Activated CD8-positive, alpha-beta memory T cell treated with anti-CD3 and anti-CD28 coated beads for 36 hours (primary cell): ENCODE results near the gene HPS3. TPM values are rescaled to one million over a fixed set of nuclear protein-coding genes. Genes with fewer than 3 reads are reported as not detected.
"Not testable (repeated sequence)": the region's sequence is repeated elsewhere in the genome, so short reads cannot be mapped to it uniquely, and the experiment has no call there.

Experiments used
- CTCF ChIA-PET: fragments of 350-600 bp; sonication (Branson Sonifier 250); formaldehyde crosslinking; loops from one replicate; lab custom pipeline; 2021; ENCODE audit warnings: antibody characterized with exemption; lab: Charles Lee
- POLR2A ChIA-PET: fragments of 350-600 bp; sonication (Branson Sonifier 250); formaldehyde crosslinking; loops from one replicate; lab custom pipeline; 2021; ENCODE audit warnings: antibody characterized with exemption; lab: Charles Lee
- total RNA-seq, 2 experiments: library from RNA; stranded (reverse); gene quantifications; one replicate each; pipeline ENCODE4 v1.2.3, GENCODE V29; 2021

The HPS3 gene, protein sequence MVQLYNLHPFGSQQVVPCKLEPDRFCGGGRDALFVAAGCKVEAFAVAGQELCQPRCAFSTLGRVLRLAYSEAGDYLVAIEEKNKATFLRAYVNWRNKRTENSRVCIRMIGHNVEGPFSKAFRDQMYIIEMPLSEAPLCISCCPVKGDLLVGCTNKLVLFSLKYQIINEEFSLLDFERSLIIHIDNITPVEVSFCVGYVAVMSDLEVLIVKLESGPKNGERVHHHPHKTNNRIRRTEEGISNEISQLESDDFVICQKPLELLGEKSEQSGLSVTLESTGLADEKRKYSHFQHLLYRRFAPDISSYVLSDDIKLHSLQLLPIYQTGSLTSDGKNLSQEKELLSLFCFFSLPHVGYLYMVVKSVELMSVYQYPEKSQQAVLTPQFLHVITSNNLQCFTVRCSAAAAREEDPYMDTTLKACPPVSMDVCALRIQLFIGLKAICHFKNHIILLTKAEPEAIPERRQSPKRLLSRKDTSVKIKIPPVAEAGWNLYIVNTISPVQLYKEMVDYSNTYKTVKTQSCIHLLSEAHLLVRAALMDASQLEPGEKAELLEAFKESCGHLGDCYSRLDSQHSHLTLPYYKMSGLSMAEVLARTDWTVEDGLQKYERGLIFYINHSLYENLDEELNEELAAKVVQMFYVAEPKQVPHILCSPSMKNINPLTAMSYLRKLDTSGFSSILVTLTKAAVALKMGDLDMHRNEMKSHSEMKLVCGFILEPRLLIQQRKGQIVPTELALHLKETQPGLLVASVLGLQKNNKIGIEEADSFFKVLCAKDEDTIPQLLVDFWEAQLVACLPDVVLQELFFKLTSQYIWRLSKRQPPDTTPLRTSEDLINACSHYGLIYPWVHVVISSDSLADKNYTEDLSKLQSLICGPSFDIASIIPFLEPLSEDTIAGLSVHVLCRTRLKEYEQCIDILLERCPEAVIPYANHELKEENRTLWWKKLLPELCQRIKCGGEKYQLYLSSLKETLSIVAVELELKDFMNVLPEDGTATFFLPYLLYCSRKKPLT
- 10 to 100 TPM; 17.9 to 19.1 TPM for total RNA-seq

GRCh38 chr3:149129326-149130205, at the start of gene HPS3:
Gene HPS3 (plus strand): TSS chr3:149129638. CDS start chr3:149129724, 86 bp downstream.
- ChIA-PET POLR2A (interaction anchor here (0.5 to 1.3 kb wide), 6 partner anchors 9 to 139 kb away, joined by 3 to 7 read pairs (median 4); no protein-coding TSS in a partner anchor), CTCF (interaction anchor here (0.6 to 2.4 kb wide), 5 partner anchors 10 to 174 kb away, joined by 3 to 11 read pairs (median 5); no protein-coding TSS in a partner anchor)

DNA sequence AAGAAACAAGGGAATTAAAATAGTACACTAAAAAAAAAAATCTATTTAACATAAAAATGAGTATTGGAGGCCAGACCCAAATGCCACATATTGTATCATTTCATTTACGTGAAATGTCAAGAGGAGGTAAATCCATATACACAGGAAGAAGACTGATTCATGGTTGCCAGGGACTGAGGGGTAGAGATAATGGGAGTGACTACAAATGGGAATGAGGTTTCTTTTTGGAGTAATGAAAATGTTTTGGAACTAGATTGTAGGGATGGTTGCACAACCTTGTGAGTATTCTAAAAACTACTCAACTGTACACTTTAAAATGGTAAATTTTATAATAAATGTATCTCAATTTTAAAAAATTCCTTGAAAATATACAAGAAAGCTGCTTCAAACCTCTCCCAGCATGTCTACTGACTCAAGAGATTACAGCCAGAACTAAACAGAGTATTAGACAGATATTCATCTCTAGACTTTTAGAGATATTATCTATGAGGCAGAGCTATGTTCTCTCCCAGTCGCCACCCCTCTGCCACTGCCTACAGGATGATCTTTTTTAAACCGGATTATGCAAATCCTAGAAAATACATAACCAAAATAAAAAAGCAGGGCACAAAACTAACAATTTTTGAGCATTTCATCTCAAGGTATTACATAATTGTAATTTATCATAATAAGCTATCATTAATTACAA, 49.3 kb upstream of the HPS3 start:
- CTCF ChIA-PET = no interaction called here

DNA sequence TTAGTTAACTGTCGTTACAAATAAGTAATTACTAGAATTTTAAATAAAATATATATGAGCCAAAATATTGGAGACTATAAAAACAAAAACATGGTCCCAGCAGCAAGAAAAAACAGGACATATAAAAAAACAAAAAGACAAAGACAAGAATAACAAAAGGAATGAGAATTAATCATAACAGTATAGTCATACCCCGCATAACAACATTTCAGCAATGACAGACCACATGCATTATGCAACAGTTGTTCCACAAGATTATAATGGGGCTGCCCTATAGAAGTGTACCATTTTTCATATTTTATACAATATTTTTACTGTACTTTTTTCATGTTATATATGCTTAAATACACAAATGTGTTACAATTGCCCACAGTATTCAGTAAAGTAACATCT, 48.7 kb upstream of the HPS3 start:
- CTCF ChIA-PET = no interaction called here
- POLR2A ChIA-PET = no interaction called here

More for the DNA sequence above, 49.3 kb upstream of the HPS3 start:
- POLR2A ChIA-PET = no interaction called here

DNA sequence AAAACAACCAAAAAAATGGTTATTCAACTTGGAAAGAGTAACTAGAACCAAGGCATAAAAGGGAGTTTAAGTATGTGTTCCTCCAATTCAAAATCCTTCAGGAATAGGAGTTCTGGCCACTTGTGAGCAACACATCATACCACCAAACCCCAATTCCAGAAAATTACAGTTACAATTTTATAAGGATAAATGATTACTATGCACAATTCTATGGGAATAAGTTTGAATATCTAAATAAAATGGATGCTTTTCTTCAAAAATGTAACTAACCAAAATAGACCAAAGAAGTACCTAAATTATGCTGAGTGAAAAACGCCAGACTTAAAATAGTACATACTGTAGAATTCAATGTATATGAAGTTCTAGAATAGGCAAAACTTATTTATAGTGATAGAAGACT, 47.7 kb upstream of the HPS3 start:
- CTCF ChIA-PET = no interaction called here
- POLR2A ChIA-PET = no interaction called here

- CTCF ChIA-PET = no interaction called here
These were observed 43.6 kb upstream of the HPS3 start for GRCh38 chr3:149085828-149086231.

GRCh38 chr3:149086232-149086988, 43.0 kb upstream of the HPS3 start, which contains the start of gene HLTF:
Gene HLTF (minus strand): TSS chr3:149086533. CDS start chr3:149086336, 197 bp downstream.
- ChIA-PET CTCF (no interaction called here), POLR2A (interaction anchor here (1.3 kb wide), 1 partner anchor 95 kb away, joined by 10 read pairs; the partner anchor contains the start of gene GYG1)

More at GRCh38 chr3:149085828-149086231, 43.6 kb upstream of the HPS3 start:
- POLR2A ChIA-PET = interaction anchor here (1.3 kb wide), 1 partner anchor 94 kb away, joined by 10 read pairs; the partner anchor contains the start of gene GYG1

- CTCF ChIA-PET = interaction anchor here (0.6 kb wide), 1 partner anchor 133 kb away, joined by 3 read pairs; no protein-coding TSS in a partner anchor
- POLR2A ChIA-PET = no interaction called here
These were observed 42.2 kb upstream of the HPS3 start for GRCh38 chr3:149087208-149087607.

DNA sequence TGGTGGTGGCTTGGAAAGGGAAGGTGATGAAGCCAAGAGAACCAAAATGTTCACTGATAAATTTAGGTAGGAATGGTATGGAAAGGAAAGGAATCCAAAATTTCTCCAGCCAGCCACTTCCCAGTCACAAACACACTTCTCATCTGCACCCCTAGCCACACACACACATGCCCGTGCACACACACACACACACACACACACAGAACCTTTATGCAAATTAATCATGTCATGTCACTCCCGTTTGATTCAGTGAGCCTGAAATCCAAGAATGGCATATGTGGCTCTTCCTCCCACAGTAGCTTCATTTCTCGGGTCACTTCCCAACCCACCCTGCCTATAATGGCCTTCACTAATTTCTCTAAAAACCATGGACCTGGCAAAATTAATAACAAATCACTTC, 40.0 kb upstream of the HPS3 start:
- ChIA-PET POLR2A (no interaction called here), CTCF (no interaction called here)

- POLR2A ChIA-PET = no interaction called here
- CTCF ChIA-PET = no interaction called here
These were observed 39.0 kb upstream of the HPS3 start for GRCh38 chr3:149090461-149090860.

GRCh38 chr3:149090907-149091306, 38.5 kb upstream of the HPS3 start:
- POLR2A ChIA-PET = no interaction called here
- CTCF ChIA-PET = no interaction called here

GRCh38 chr3:149091983-149092382, 37.5 kb upstream of the HPS3 start:
- CTCF ChIA-PET = no interaction called here
- POLR2A ChIA-PET = no interaction called here

DNA sequence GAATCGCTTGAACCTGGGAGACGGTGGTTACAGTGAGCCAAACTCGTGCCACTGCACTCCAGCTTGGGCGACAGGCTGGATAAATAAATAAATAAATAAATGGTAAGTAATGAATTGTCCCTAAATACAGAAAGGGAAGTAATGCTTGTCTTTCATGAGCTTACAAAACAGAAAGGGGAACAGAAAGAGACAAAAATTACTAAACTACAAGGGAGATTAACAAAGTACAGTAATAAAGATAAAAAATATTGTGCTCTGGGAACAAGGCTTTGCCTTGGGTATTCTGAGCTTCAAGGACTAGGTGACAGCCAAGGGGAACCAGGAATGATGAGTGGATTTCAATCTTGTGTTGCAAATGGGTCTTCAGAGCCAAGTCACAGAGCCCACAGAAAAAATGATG, 34.0 kb upstream of the HPS3 start:
- ChIA-PET CTCF (no interaction called here), POLR2A (no interaction called here)

- CTCF ChIA-PET, POLR2A ChIA-PET: not testable (repeated sequence)
These were observed 31.5 kb upstream of the HPS3 start for GRCh38 chr3:149097987-149098386.

DNA sequence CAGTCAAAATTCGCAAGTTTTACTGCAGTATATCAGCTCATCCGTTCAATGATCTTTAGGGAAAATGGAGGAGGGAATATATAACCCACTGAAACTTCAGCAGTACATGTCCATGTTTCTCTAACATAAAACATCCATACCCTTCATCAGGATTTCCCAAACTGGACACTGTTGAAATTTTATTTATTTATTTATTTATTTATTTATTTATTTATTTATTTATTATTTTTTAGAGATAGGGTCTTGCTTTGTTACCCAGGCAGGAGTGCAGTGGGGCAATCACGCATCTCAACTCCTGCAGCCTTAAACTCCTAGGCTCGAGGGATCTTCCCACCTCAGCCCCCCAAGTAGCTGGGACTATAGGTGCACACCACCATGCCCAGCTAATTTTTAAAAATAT, 28.3 kb upstream of the HPS3 start:
- ChIA-PET CTCF (no interaction called here), POLR2A (no interaction called here)

- CTCF ChIA-PET = no interaction called here
These were observed 27.8 kb upstream of the HPS3 start for GRCh38 chr3:149101641-149102040.

DNA sequence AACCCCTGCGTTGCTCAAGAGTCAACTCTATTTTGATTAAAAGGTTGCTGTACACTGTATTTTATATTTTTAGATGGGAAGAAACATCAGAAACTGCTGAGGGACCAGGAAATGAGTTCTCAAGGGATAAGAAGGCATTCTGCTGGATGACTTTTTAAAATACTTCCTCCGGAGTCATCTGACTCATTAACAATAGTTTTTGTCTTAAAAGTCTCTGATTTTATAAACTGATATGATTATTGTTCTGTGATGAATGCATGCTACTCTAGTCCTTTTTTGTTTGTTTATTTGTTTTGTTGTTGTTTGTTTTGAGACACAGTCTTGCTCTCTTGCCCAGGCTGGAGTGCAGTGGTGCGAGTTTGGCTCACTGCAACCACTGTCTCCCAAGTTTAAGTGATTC, 25.0 kb upstream of the HPS3 start:
- ChIA-PET POLR2A (no interaction called here), CTCF (no interaction called here)

More at GRCh38 chr3:149101641-149102040, 27.8 kb upstream of the HPS3 start:
- POLR2A ChIA-PET = no interaction called here

DNA sequence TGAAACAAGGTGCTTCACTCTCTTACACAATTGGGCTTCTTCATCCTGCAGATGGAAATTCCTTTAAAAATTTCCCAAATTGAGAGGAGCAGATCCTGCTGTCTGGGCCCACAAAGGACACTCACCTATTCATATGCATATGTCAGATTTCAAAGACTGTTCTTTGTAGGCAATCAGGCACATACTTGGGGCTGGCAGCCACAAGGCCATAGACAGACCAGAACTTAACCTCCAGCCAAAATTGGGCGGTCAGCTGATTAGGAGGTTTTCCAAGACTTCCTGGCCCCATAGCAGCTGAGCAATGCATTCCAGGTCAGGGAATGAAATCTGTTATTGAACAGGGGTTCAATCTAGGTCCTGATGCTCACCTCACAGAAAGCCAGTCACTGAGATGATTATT, 15.0 kb upstream of the HPS3 start:
- POLR2A ChIA-PET = no interaction called here
- CTCF ChIA-PET = no interaction called here
